Progenitor cell of endocrine pancreas (in vitro differentiated cells): ENCODE results near the gene POU6F2. TPM values are rescaled to one million over a fixed set of nuclear protein-coding genes. Genes with fewer than 3 reads are reported as not detected.

Source experiments
- DNase-seq: peaks from one replicate; pipeline ENCODE4 v3.0.0; 2021; ENCODE audit warnings: low spot score; ENCODE audit not compliant: unreplicated experiment
- H3K27ac Mint-ChIP-seq: 2 replicates; pipeline ENCODE4 v1.8.0; 2021; ENCODE audit warnings: mild to moderate bottlenecking, moderate library complexity, mixed read lengths
- H3K27me3 Mint-ChIP-seq: 2 replicates; pipeline ENCODE4 v1.8.0; 2021; ENCODE audit warnings: mixed read lengths
- H3K36me3 Mint-ChIP-seq: 2 replicates; pipeline ENCODE4 v1.8.0; 2022; ENCODE audit warnings: mixed read lengths; ENCODE audit not compliant: insufficient read depth
- H3K4me1 Mint-ChIP-seq: 2 replicates; pipeline ENCODE4 v1.8.0; 2021; ENCODE audit warnings: low read depth, mixed read lengths
- H3K4me3 Mint-ChIP-seq: 2 replicates; pipeline ENCODE4 v1.8.0; 2021; ENCODE audit warnings: low read depth, mild to moderate bottlenecking, moderate library complexity, mixed read lengths
- H3K9me3 Mint-ChIP-seq: 2 replicates; pipeline ENCODE4 v1.8.0; 2021; ENCODE audit warnings: low read depth, mixed read lengths
- total RNA-seq: library from RNA; stranded (reverse); gene quantifications from 2 replicates; pipeline ENCODE4 v1.2.1, GENCODE V29; 2021
- TF ChIP-seq, protein P1 (sequence below): fragments of 200-600 bp; sonication (generic); IDR thresholded peaks from one replicate; pipeline ENCODE4 v1.5.0; 2021; ENCODE audit warnings: antibody characterized with exemption, mild to moderate bottlenecking; ENCODE audit not compliant: unreplicated experiment

Gene POU6F2
- total RNA-seq, 1 donor from 2014 or later = 5.6 TPM

GRCh38 chr7:39164887-39165286, 187.2 kb downstream of the POU6F2 start:
- DNase-seq = no peak
- Mint-ChIP-seq H3K4me1 (no peaks in the 10 kb centered on the region), H3K36me3 (no peaks in the 10 kb centered on the region), H3K27me3 (no peaks in the 10 kb centered on the region), H3K4me3 (no peak overlapping the region), H3K9me3 (no peaks in the 10 kb centered on the region), H3K27ac (no peak overlapping the region)
- TF ChIP-seq, protein P1, sequence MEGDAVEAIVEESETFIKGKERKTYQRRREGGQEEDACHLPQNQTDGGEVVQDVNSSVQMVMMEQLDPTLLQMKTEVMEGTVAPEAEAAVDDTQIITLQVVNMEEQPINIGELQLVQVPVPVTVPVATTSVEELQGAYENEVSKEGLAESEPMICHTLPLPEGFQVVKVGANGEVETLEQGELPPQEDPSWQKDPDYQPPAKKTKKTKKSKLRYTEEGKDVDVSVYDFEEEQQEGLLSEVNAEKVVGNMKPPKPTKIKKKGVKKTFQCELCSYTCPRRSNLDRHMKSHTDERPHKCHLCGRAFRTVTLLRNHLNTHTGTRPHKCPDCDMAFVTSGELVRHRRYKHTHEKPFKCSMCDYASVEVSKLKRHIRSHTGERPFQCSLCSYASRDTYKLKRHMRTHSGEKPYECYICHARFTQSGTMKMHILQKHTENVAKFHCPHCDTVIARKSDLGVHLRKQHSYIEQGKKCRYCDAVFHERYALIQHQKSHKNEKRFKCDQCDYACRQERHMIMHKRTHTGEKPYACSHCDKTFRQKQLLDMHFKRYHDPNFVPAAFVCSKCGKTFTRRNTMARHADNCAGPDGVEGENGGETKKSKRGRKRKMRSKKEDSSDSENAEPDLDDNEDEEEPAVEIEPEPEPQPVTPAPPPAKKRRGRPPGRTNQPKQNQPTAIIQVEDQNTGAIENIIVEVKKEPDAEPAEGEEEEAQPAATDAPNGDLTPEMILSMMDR = no peak

GRCh38 chr7:39168403-39169098, 190.8 kb downstream of the POU6F2 start:
- H3K9me3 Mint-ChIP-seq = no peaks in the 10 kb centered on the region
- H3K27ac Mint-ChIP-seq = no peak overlapping the region
- no peaks in the 10 kb centered on the region for H3K4me1 Mint-ChIP-seq
- no peak overlapping the region for H3K4me3 Mint-ChIP-seq
- no peaks in the 10 kb centered on the region for H3K36me3 Mint-ChIP-seq
- DNase-seq = no peak
- H3K27me3 Mint-ChIP-seq = no peaks in the 10 kb centered on the region
- TF ChIP-seq, protein P1 = no peak

DNA sequence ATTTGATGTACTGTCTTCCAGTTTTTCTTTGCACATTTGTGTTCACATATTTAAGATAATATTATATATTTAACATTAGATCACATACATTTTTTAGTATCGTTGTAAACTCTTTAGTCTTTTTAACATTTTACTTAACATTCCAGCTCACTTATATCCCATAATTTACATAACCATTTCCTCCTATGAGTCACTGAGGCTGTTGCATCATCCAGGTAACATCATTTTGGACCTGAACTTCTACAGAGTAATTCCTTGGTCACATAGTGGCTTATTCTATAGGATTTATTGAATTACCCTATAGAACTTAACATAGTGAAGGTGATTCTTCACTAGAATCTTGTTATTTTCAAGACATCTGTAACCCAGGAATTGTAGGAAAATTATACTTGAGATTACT, 194.4 kb downstream of the POU6F2 start:
- Mint-ChIP-seq H3K27ac (no peak overlapping the region), H3K4me3 (no peak overlapping the region), H3K27me3 (no peaks in the 10 kb centered on the region), H3K4me1 (no peaks in the 10 kb centered on the region), H3K36me3 (no peaks in the 10 kb centered on the region), H3K9me3 (no peaks in the 10 kb centered on the region)
- TF ChIP-seq, protein P1 = no peak
- no peak for DNase-seq

DNA sequence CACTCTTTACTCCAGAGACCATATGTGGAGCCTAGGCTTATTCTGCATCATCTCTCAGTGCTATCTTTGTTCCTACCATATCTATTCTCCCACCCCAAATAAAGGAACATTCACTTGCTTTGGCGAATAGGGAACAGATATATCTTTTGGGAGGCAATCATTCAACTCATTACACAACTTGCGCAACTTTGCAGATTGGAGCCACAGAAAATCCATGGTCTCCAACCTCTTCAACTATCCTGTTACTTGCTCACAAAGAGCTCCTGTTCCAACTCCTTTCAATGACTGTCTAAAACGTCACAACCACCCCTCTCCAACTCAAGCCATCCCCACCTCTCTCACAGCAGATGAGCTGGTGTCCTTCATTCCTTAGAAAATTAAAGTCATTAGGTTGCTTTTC, 203.7 kb downstream of the POU6F2 start:
- peaks cover 19% of the 10 kb centered on the region for H3K4me1 Mint-ChIP-seq

GRCh38 chr7:39183796-39184195, 206.1 kb downstream of the POU6F2 start:
- H3K4me1 Mint-ChIP-seq = peaks cover 19% of the 10 kb centered on the region
- no peak overlapping the region for H3K4me3 Mint-ChIP-seq
- no peaks in the 10 kb centered on the region for H3K27me3 Mint-ChIP-seq
- no peaks in the 10 kb centered on the region for H3K36me3 Mint-ChIP-seq
- no peak overlapping the region for H3K27ac Mint-ChIP-seq
- DNase-seq = no peak
- peaks cover 3% of the 10 kb centered on the region for H3K9me3 Mint-ChIP-seq
- TF ChIP-seq, protein P1 = no peak

More for the DNA sequence above, 203.7 kb downstream of the POU6F2 start:
- peaks cover 3% of the 10 kb centered on the region for H3K9me3 Mint-ChIP-seq
- no peaks in the 10 kb centered on the region for H3K27me3 Mint-ChIP-seq
- TF ChIP-seq, protein P1 = no peak
- no peak for DNase-seq
- no peak overlapping the region for H3K4me3 Mint-ChIP-seq
- H3K27ac Mint-ChIP-seq = no peak overlapping the region
- H3K36me3 Mint-ChIP-seq = no peaks in the 10 kb centered on the region
